HG02973 (cell line): ENCODE data around the gene SHC4.
"Not testable (repeated sequence)": the region's sequence is repeated elsewhere in the genome, so short reads cannot be mapped to it uniquely, and the experiment has no call there.

ENCODE experiments used
- ATAC-seq: cut with Tn5 transposase; IDR thresholded peaks from one replicate; pipeline ENCODE4 v1.9.1; 2021; ENCODE audit warnings: moderate library complexity; ENCODE audit not compliant: unreplicated experiment

SHC4 gene

DNA sequence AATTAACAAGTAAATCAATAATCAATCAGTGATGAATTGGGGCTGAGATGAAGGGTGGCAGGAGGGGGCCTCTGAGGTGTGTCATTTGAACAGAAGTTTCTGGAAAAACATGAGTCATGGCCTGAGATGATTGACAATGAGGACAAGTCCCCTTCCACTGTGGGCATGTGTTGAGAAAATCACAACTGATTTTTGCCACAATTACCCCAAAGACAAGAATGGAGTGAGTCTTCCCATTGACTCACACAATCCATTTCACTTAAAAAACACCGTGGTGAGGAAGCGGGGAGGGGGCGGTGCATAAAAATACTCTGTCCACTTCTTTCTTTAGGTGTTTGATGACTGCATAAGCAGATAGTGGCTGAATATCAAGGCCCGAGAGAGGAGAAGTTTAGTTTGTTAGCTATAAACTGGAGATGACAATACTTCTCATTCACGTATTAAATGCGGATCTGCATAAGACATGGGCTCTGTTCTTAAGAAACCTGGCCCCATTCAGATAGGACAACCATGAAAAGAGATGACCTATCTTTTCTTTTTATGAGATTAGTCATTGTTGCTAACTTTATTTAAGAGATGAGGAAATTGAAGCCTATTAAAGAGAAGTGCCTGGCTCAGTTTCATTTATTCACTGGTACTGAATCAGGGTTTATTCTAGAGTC lies 34.7 kb downstream of the SHC4 start:
- no peak for ATAC-seq

DNA sequence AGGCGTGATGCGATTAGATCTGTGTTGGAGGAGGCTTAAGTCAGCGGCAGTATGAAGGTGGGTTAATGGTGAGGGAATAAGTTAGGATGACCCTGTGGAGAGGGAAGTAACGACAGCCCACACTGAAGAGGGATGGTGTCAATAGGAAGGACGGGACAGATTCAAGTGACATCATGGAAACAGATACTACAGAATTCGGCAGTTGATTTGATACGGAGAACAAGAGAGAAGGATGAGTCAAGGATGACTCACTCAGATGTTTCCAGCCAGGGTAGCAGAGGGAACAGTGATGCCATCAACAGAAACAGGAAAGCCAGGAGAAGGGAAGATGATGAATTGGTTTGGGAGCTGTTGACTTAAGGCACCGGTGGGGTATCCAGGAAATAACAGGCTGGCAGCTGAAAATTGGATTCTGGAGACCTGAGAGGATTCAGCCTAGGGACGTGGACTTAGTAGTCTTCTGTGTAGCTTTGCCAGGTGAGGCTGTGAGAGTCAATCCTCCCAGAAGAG lies 38.0 kb downstream of the SHC4 start:
- no peak for ATAC-seq

DNA sequence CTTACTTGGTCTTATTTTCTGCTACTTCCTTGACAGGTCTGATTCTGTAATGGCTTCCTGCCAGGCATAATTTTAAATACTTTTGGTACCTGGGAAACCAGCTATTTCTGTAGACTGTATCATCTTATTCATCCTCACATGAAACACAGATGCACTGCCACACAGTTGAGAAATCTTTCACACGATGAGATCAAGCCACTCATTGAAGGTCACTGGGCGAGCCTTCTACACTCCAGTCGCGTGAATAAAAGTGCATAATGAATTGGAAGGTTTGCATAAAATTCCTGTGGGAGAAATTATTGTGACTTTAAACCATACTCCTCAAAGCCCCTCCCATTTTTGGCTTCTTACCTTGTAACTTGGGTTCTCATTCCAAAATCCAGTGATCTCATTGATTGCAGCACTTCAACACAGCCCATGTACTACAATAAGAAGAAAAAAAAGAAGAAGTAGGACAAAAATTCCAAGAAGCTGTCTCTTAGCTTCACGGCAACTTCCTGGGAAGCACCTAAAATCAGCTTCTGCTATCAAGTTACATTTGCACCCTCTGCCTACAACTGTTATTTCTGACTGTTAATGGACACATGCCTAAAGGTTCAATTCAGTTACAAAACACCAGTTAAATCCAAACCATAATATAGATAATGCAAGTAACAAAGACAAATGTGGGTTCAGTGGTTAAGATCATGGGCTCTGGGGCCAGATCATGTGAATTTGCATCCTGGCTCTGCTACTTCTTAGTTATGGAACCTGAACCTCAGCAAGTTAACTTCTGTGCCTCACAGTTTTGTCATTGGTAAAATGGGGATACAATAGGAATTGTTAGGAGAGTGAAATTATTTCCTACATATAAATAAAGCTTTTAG lies 39.0 kb downstream of the SHC4 start:
- no peak for ATAC-seq

DNA sequence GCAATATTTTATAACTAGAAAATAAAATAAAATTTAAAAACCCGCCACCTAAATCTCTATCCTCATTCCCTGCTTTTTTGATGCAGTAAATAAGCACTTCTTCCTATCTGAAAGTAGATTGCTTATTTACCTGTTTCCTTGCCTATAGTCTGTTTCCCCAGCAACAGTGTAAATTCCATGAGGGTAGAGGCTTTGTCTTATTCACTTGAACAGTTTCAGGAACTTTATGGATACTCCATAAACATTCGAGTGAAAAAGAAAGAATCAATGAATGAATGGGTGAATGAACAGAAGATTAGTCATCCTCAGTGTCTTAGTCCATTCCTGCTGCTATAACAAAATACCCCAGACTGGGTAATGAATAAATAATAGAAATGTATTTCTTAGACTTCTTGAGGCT lies 41.7 kb downstream of the SHC4 start:
- no peak for ATAC-seq

DNA sequence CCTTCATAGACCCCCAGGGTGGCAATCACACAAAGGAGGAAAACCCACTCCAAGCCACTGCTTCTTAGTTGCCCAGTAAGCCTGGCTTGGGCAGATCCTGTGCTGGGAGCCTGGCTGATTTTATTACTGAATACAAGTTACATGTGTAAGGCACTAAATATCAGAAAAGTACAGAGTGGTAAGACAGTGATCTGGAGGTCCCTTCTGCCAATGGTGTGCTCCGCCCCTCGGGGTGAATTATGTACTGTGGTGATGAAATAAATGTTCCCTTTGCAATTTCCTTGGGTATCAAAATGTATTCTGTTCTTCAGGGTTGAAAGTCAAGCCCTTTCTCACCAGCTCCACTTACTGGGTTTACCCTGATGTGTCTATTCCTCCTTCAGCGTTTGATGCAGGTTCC lies 47.0 kb downstream of the SHC4 start:
- no peak for ATAC-seq

DNA sequence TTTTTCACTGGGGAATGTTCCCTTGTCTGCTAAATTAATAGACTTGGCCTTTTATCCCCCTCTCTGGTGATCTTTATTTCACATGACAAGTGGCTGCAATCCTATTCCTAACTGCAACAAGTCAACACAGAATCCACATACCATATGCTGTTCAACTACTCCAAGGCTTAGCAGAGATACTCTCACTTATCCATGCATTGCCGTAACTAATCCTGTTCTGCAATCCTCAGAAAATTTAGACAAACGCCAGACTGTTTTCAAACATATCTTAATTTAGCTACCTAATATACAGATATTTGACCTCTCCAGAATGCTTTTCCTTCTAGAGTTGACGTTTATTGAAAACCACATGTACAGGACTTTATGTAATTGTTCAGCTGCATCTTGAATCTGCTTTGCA lies 47.9 kb downstream of the SHC4 start:
- ATAC-seq = no peak

DNA sequence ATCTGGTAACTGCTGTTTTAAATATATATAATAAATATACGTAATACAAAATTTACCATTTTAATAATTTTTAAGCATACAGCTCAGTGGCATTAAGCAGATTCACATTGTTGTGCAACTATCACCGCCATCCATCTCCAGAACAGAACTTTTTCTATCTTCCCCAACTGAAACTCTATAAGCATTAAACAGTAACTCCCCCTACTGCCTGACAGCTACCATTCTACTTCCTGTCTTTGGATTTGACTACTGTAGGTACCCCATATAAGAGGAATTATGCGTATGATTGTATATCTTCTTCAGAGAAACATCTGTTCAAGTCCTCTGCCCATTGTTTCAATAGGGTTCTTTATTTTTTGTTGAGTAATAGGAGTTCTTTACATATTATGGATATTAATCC lies 49.0 kb downstream of the SHC4 start:
- no peak for ATAC-seq

DNA sequence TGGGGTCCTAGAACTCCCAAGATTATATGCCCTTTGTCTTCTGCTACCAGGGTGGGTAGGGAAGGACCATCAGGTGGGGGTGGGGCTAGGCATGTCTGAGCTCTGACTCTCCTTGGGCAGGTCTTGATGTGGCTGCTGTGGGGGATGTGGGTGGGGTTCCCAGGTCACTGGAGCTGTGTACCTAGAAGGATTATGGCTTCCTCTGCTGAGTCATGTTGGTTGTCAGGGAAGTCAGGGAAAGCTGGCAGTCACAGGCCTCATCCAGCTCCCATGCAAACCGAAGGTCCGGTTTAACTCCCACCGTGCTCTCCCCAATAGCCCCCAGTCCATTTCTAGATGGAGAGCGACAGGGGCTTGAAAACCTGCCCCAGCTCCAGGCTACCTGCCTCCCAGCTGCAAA lies 50.6 kb downstream of the SHC4 start:
- no peak for ATAC-seq

DNA sequence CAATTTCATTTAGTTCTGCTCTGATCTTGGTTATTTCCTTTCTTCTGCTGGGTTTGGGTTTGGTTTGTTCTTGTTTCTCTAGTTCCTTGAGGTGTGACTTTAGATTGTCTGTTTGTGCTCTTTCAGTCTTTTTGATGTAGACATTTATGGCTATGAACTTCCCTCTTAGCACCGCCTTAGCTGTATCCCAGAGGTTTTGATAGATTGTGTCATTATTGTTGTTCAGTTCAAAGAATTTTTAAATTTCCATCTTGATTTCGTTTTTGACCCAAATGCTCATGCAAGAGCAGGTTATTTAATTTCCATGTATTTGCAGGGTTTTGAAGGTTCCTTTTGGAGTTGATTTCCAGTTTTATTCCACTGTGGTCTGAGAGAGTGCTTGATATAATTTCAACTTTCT lies 53.2 kb downstream of the SHC4 start:
- ATAC-seq = not testable (repeated sequence)

DNA sequence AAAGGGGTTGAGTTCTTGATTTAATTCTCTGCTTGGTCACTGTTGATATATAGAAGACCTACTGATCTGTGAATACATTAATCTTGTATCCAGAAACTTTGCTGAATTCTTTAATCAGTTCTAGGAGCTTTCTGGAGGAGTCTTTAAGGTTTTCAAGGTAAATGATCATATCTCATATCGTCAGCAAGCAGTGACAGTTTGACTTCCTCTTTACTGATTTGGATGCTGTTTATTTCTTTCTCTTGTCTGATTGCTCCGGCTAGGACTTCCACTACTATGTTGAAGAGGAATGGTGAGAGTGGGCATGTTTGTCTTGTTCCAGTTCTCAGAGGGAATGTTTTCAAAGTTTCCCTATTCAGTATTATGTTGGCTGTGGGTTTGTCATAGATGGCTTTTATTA lies 54.4 kb downstream of the SHC4 start:
- ATAC-seq = not testable (repeated sequence)

DNA sequence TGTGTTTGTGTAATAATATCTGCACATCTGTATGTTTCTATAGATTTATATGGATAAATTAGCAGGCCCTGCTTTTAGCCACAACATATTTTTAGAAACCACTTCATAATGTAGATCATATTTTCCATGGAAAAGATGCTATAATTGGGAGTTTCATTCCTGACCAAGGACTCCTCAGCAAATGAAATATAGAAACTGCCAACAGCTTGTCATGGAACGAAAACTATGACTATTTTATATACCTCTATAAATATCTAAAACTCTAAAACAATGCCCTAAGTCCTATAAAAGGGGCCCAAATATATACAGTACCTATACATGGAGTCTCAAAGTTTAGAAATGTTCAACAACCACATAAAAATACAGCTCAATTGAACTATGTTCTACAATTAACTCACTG lies 57.9 kb downstream of the SHC4 start:
- ATAC-seq = no peak

DNA sequence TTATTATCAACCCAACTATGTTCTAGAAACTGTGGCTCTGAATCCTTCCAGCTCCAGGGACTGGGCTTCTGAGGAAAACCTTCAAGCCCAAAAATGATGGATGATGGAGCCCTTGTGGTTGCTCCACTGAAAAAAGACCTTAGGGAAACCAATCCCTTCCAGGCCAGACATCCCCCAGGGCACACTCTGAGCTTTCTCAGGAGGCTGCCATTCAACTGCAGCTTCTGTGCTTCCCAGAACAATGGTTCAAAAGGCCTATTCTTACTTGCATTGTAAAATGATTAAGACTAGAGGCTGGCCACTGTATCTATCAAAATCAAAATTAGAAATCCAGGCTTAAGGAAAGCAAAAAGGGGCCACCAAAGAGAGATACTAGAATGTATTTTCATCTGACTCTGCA lies 58.5 kb downstream of the SHC4 start:
- ATAC-seq = no peak

DNA sequence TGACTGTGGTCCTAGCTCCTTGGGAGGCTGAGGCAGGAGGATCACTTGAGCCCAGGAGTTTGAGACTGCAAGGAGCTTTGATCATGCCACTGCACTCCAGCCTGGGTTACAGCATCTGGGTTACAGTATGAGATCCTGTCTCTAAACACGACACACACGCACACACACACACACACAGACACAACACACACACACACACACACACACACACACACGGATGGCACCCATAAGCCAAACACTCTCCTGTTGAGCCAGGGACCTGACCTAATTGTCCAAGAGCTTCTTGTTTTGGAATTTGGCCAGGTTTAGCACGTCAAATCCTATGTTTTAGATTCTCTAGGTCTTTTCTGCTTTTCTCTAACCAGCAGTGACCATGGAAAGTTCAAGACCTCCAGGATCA lies 59.0 kb downstream of the SHC4 start:
- ATAC-seq = no peak

DNA sequence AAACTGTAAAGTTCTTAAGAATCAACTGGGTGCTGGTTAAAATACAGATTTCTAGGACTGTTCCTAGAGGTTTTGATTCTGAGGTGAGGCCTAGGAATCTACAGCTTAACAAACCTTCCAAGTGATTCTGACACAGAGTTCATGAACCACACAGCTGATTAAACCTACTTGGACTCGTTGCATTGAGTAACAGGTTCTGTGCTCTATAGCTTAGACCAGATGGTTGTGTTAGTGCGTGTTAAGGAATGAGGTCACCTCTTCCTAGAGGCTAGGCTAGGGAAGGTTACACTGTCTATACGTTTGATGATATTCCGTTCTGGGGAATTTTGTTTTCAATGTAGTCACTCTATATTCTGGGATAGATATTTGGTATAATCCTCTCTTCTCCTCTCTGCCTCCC lies 63.9 kb downstream of the SHC4 start:
- no peak for ATAC-seq

DNA sequence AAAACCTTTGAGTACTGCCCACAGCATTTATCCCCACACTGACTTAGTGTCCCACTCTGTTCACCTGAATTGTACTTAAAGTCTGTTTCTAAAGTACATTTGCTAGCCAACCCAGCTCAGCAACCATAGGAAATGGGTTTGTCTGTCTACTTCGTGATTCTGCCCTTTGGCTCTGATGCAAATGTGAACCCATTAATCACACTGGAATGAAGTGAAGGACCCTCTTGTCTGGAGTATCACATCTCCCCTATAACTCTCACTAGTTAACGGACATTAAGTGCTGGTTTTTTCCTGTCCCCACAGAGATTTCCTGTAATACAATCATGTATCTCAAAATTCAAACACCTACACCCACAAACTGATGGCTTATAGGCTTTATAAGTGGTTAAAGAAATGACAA lies 65.3 kb downstream of the SHC4 start:
- no peak for ATAC-seq

DNA sequence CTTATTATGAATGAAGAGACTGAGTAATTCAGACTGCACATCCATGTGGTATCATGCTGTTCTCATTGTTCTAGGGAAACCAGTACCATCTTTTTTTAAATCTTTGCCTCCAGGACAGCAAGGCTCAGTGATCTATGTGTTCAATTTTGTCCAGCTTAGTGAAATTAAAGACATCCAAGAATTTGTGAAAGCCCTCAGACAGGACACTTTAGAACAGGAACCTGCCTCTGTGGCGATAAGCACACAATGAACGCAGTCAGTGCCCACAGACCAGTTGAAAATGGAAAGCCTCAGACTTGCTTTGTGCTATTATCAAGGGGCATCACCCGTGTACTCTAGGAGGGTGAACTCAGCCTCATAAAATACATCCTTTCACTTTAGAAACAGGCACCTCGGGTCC lies 65.7 kb downstream of the SHC4 start:
- ATAC-seq = no peak

DNA sequence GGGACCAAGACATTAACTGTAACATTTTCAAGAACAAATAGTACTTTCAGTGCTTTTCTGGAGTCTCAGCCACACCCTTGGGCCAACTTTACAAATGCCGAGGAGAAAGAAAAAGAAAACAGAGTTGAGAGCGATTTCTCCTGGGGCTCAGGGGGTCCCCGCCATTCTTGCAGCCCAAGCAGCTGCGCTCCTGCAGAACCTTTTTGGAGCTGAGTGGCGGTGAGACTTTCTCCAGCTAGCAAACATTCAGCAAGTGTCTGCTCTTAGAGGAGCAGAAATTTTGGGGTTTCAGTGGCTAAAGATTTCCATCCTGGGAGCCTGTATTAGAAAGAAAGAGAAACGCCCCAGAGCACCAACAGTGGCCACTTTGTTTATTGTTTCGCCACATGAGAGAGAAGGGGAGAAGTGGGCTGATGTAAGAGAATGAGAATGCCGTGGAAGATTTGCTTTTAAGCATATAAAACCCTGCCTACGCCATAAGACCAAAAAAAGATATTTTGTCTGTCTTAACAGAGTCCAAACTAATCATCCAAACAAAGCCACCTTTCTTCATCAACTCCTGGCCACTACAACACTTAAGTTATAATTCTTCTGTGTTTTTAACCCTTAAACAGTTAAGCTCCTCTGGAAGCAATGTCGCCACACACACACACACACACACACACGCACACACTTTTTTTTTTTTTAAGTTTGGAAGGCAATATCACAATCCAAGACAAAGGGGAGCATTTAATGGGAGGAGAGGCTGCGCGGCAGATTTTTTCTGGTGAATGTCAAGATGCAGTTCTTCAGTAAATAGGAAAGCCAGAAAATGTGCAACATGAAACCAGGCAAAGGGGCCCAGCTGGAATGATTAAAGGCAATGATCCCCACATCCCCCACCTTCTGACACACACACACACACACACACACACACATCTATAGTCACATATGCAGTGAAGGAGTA lies 66.6 kb downstream of the SHC4 start:
- ATAC-seq = no peak

DNA sequence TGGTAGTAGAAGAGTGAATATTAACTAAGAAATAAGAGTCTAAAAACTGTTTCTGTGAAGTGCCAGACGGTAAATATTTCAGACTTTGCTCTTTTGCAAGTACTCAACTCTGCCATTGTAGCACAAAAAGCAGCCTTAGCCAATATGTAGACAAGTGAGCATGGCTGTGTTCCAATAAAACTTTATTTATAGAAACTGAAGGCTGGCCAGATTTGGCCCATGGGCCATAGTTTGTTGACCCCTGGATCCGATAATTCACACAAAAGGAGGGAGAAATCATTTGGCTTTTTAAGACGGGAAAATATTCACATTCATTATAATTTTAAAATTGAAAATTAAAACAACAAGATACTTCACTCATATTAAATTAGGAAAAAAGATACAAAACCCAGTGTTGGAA lies 70.4 kb downstream of the SHC4 start:
- no peak for ATAC-seq

DNA sequence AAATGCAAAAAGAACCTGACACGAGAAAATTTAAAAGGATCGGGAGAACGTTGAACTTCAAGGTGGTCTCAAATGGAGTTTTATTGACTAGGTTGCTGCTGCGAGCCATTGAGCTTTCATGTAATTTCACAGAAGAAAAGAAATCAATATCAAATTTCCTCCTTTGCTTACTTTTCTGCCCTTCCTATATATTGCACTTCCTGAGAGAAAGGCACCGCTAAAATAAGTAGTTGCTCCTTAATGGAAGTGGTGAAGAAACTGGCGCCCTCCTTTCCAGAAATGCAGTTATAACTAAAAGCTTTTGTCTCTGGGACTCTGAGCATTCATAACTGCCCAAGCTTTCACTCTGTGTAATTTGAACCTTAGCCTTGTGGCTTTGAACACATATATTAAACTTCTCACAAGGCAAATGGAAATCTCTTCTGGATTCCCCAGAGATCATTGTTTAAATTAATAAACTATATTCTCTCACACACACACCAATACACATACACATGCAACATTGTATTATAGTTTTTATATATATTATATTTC lies 72.4 kb downstream of the SHC4 start:
- ATAC-seq = no peak

DNA sequence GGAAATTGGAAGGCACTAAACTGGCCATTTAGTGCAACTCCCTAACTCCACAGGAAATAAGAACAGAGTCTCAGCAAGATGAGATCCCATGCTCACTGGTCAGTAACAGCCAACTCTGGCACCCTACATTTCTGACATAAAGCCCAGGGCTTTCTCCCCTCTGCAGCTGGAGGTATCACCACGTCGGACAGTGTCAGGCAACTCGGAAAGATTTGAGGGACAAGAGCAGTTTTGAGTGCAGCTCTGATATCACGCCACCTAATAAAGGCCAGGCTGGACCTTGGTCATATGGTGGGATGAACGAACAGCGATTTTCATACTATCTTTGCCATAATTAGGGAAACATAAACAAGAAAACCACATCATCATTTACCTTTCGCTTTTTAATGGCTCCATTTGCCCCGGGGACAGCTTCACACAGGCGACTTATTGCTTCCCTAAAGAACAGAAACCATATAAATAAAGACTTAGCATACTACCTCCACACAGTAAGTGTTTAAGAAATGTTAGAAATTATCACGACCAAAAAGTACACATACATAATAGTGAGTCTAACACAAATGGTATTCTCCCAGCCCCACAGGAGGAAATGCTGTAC lies 73.2 kb downstream of the SHC4 start:
- ATAC-seq = no peak

DNA sequence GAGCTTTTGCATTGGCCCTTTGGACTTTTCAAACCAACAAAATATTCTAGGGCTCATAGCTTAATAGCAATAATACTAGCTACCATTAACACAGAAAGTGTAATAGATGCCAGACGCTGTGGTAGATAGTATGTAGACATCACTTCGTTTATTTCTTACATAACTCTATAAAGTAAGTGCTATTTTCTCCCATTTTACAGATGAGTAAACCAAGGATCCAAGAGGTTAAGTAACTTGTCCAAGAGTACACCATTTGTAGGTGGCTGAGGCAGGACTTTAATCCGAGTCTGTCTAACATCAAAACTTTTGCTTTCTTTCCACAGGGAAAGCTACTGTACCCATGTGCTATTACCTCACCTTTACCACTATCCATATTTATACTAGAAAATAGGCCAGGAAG lies 73.8 kb downstream of the SHC4 start:
- ATAC-seq = no peak
